Neural cell (in vitro differentiated cells): ENCODE results near the gene STK10. TPM values are rescaled to one million over a fixed set of nuclear protein-coding genes. Genes with fewer than 3 reads are reported as not detected.

Source experiments
- H2AFZ ChIP-seq: fragments of 200-600, 300-800 bp; sonication (generic), shearing (Covaris generic); 2 replicates; pipeline ENCODE4 v1.6.0; 2014; ENCODE audit warnings: low read depth, mild to moderate bottlenecking, antibody characterized with exemption, low read length, moderate library complexity
- H3F3A ChIP-seq: fragments of 200-600 bp; shearing (Covaris generic); 2 replicates; pipeline ENCODE4 v1.6.1; 2016; ENCODE audit warnings: mild to moderate bottlenecking, moderate library complexity, mixed read lengths, antibody characterized with exemption, low read length; ENCODE audit not compliant: insufficient read depth, poor library complexity, severe bottlenecking
- H3K27ac ChIP-seq: fragments of 200-600, 300-800 bp; sonication (generic), shearing (Covaris generic); 2 replicates; pipeline ENCODE4 v1.5.1; 2014; ENCODE audit warnings: mild to moderate bottlenecking, low read length, moderate library complexity
- H3K27me3 ChIP-seq: fragments of 300-800, 200-600 bp; sonication (generic), shearing (Covaris generic); 2 replicates; pipeline ENCODE4 v1.6.0; 2014; ENCODE audit warnings: mild to moderate bottlenecking, low read depth, low read length, moderate library complexity; ENCODE audit not compliant: insufficient read depth
- H3K36me3 ChIP-seq: fragments of 300-800, 200-600 bp; sonication (generic), shearing (Covaris generic); 2 replicates; pipeline ENCODE4 v1.5.1; 2014; ENCODE audit warnings: mild to moderate bottlenecking, antibody characterized with exemption, low read length, moderate library complexity; ENCODE audit not compliant: insufficient read depth
- H3K4me2 ChIP-seq: fragments of 300-800, 200-600 bp; sonication (generic), shearing (Covaris generic); 2 replicates; pipeline ENCODE4 v1.6.0; 2014; ENCODE audit warnings: mild to moderate bottlenecking, low read length
- H3K4me3 ChIP-seq: fragments of 300-800, 200-600 bp; sonication (generic), shearing (Covaris generic); 2 replicates; pipeline ENCODE4 v1.5.1; 2014; ENCODE audit warnings: mild to moderate bottlenecking, low read length, moderate library complexity
- H3K79me2 ChIP-seq: fragments of 200-600 bp; shearing (Covaris generic); replicated peaks from 2 replicates; pipeline ENCODE4 v1.6.0; 2014; ENCODE audit warnings: mild to moderate bottlenecking, low read length, moderate library complexity; ENCODE audit not compliant: insufficient read depth
- H3K9ac ChIP-seq: fragments of 300-800, 200-600 bp; sonication (generic), shearing (Covaris generic); 2 replicates; pipeline ENCODE4 v1.6.1; 2016; ENCODE audit warnings: mild to moderate bottlenecking, low read length, mixed read lengths
- H3K9me2 ChIP-seq: fragments of 200-600 bp; shearing (Covaris generic); 2 replicates; pipeline ENCODE4 v1.6.1; 2016; ENCODE audit warnings: mild to moderate bottlenecking, low read length, mixed read lengths; ENCODE audit not compliant: insufficient read depth
- H3K9me3 ChIP-seq: fragments of 200-600, 300-800 bp; sonication (generic), shearing (Covaris generic); 2 replicates; pipeline ENCODE4 v1.6.1; 2016; ENCODE audit warnings: mild to moderate bottlenecking, mixed run types, low read length, moderate library complexity, mixed read lengths
- H4K20me1 ChIP-seq: fragments of 200-600 bp; shearing (Covaris generic); 2 replicates; pipeline ENCODE4 v1.6.1; 2016; ENCODE audit warnings: mild to moderate bottlenecking, mixed run types; ENCODE audit not compliant: insufficient read depth
- CTCF ChIP-seq: fragments of 450-650 bp; IDR thresholded peaks from 2 replicates; pipeline ENCODE4 v1.5.1; 2014; ENCODE audit warnings: antibody characterized with exemption, mild to moderate bottlenecking, moderate library complexity; ENCODE audit not compliant: poor library complexity, severe bottlenecking
- EP300 ChIP-seq: fragments of 450-650 bp; conservative IDR thresholded peaks from 2 replicates; pipeline ENCODE4 v1.6.1; 2014; ENCODE audit warnings: antibody characterized with exemption, mild to moderate bottlenecking, moderate library complexity; ENCODE audit not compliant: poor library complexity, severe bottlenecking
- EZH2 ChIP-seq: fragments of 200-600, 300-800 bp; shearing (Covaris generic), sonication (generic); IDR thresholded peaks from 2 replicates; pipeline ENCODE4 v1.6.1; 2014; ENCODE audit warnings: antibody characterized with exemption, low read length, borderline replicate concordance, mild to moderate bottlenecking; ENCODE audit not compliant: insufficient read depth, poor library complexity, severe bottlenecking
- MXI1 ChIP-seq: fragments of 450-650 bp; conservative IDR thresholded peaks from 2 replicates; pipeline ENCODE4 v1.6.1; 2014; ENCODE audit warnings: antibody characterized with exemption, mild to moderate bottlenecking; ENCODE audit not compliant: poor library complexity, severe bottlenecking
- POLR2AphosphoS5 ChIP-seq: IDR thresholded peaks from 2 replicates; pipeline ENCODE4 v1.6.1; 2012
- RAD21 ChIP-seq: fragments of 450-650 bp; conservative IDR thresholded peaks from 2 replicates; pipeline ENCODE4 v1.6.1; 2014; ENCODE audit warnings: antibody characterized with exemption, mild to moderate bottlenecking, moderate library complexity
- REST ChIP-seq: IDR thresholded peaks from 2 replicates; pipeline ENCODE4 v1.6.1; 2012; ENCODE audit warnings: borderline replicate concordance
- SMC3 ChIP-seq: fragments of 450-650 bp; conservative IDR thresholded peaks from 2 replicates; pipeline ENCODE4 v1.6.1; 2014; ENCODE audit warnings: antibody characterized with exemption, mild to moderate bottlenecking, moderate library complexity; ENCODE audit not compliant: poor library complexity
- TAF1 ChIP-seq: IDR thresholded peaks from 2 replicates; pipeline ENCODE4 v1.6.1; 2012; ENCODE audit warnings: low read depth
- polyA plus RNA-seq: library from polyadenylated mRNA; depleted of rRNA; stranded (reverse); fragments of >200 nt; gene quantifications from 2 replicates; pipeline ENCODE4 v1.2.3, GENCODE V29; 2014

STK10 gene
- polyA plus RNA-seq, 1 donor from 2014 or later: 8.2 TPM

- Histone ChIP-seq H3K9ac (no peak overlapping the region), H3K27ac (no peak overlapping the region), H3K4me3 (peak overlapping the region; percentile 52), H3K4me2 (no peak overlapping the region), H3F3A (no peaks in the 10 kb centered on the region), H3K79me2 (no peaks in the 10 kb centered on the region), H3K9me2 (no peaks in the 10 kb centered on the region), H4K20me1 (no peaks in the 10 kb centered on the region), H3K27me3 (no peaks in the 10 kb centered on the region), H3K36me3 (no peaks in the 10 kb centered on the region), H2AFZ (no peak overlapping the region), H3K9me3 (no peaks in the 10 kb centered on the region)
- no peak for TF ChIP-seq EP300
- TF ChIP-seq SMC3: no peak
Observed at GRCh38 chr5:172107571-172107970, 80.5 kb downstream of the STK10 start.

DNA sequence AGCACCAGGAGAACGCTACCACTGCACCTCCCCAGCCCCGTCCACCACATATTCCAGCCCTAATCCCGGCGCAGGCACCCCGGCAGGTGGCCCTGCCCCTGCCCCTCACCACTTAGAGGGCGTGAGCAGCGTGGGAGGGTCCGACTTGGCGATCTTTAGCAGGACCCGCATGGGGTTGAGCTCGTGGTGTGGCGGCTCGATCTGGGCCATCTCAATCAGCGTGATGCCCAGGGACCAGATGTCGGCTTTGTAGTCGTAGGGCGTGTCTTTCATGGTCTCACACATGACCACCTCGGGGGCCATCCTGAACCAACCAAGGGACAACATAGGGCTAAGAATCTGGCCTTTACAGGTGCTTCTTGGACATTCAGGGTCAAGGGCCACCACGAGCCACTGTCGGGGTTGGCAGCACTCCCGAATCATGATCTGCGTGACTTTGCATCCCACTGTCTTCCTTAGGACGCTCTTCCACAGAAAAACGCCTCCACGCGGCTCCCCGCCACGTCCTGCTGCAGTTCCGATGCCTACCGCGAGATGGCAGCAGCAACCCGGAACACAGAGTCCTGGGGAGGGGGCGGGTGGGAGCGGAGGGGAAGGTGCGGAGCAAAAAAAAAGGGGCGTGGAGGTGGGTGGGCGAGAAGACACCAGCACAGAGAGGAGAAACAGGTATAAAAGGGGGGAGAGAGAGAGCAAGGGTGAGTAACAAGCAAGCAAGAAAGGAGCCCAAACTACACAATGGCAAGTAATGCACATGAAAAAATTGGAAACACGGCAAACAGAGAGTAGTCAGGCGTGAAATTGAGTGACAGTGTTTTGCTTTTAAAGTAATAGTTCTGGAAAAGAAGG lies 81.3 kb downstream of the STK10 start:
- Histone ChIP-seq H3K9me2 (no peaks in the 10 kb centered on the region), H3K27me3 (no peaks in the 10 kb centered on the region), H3K9me3 (no peaks in the 10 kb centered on the region), H2AFZ (no peak overlapping the region), H3K9ac (no peak overlapping the region), H3K79me2 (no peaks in the 10 kb centered on the region), H3F3A (no peaks in the 10 kb centered on the region), H3K27ac (no peak overlapping the region), H3K4me3 (peak overlapping the region; percentile 52), H4K20me1 (no peaks in the 10 kb centered on the region), H3K36me3 (no peaks in the 10 kb centered on the region), H3K4me2 (no peak overlapping the region)
- no peak for TF ChIP-seq EZH2
- TF ChIP-seq REST: no peak
- peak; percentile 81 for TF ChIP-seq RAD21
- TF ChIP-seq TAF1: no peak
- no peak for TF ChIP-seq POLR2AphosphoS5
- TF ChIP-seq MXI1: no peak
- TF ChIP-seq EP300: no peak
- peak; percentile 86 for TF ChIP-seq SMC3
- TF ChIP-seq CTCF: peak; percentile 84
